ENCODE results near the gene BCAR1.
"Not testable (repeated sequence)": the region's sequence is repeated elsewhere in the genome, so short reads cannot be mapped to it uniquely, and the experiment has no call there.

The BCAR1 gene

DNA sequence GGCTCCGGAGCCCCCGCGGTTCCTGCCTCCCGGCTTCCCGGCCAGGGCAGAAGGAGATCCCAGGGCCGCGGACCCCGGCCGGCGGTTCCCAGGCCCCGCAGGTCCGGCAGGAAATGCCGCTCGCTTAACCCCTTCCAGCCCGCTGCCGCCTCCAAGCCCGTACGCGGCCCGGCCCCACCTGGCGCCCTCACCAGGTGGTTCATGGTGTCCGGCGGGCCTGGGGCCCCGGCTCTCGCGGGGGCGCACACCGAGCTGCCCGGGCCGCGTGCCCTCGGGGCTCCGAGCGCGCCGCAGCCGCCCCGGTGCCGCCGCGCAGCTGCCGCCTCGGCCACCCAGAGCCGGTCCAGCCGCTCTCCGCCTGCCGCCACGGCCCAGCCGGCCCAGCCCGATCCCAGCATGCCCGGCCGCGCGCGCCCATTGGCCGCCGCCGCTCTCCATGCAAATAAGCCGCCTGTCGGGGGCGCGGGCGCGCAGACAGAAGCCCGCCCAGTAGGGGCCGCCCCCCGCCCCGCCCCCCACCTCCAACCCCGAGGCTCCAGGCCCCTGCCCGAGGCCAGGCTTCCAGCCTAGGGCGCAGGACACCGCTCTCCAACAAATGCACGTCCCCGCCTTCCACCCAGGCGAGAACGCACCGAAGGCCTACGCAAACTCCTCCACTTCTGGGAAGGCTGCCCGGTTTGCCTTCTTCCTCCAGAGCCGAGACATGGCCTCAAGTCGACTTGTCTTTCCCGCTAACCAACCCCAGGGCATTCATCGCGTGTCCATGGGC is at the start of gene BCAR1:
Gene BCAR1, minus strand, starts transcription at position 345 of the 769 bp plus-strand sequence. Its CDS starts 142 bp downstream, at position 203.
- DNase-seq (ENCODE audit: low read depth): peak; percentile 79

DNA sequence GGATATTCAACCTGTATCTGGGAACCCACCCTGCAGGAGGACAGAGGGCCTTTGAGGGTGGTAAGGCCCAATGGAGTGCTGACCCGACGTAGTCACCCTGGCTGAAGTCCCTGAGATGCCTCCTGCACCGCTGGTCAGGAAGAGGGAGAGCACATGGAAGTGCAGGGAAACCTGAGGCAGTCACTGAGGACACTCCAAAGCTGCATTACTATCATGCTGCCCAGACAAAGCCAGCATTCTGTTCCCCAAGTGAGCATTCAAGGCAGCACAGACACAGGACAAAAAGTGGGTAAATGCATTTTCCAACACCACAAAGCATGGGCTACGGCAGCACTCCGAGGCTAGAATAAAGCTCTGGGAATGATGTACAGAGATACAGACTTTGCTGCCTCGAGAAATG is 46.8 kb upstream of the BCAR1 start:
- DNase-seq (ENCODE audit: low read depth): no peak

DNA sequence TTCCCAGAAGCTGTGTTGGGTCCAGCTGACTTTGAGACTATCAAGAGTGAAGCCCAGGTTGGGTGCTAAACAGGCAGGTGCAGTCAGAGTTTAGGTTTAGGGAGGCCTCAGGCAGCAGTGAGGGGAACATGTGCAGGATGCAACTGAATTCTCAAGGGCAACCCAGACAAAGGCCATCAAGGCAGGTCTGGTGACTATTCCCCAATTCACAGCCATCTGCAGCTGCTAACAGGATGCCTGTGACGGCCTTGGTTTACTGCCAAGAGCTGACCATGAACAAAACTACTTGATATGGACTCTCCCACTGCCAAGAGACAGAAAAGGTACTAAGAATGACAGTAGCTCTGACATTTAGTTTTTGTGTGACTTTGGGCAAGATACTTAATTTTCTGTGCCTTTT is 45.2 kb upstream of the BCAR1 start:
- no peak for DNase-seq (ENCODE audit: low read depth)

DNA sequence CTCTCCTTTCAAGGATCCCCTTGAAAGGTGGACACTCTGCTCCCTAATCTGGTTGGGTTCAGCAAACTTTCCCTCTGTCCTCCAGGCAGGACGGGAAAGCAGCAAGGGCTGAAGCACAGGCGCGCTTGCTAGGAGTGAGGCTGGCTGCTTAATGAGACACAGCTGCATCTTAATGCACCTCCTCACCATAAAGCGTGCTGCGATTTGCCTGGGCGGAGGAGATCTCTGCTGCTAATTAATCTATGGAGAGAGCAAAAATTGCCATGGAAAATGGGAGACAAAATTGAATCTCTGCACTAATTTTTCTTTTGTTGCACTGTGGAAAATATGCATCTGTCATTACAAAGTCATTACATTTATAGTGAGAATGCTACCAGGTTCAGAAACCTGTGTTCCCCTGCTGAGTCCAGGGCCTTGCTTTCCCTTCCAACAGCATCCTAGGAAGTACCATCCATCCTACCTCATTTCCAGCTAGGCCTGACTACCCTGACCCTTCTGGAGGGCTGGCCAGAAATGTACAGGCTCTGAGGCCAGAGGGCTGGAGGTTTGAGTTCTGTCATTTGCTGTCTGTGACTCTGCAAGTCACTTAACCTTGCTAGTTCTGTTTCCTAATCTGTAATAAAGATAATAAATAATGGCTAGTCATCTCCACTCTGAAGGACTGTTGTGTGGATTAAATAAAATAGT is 43.5 kb upstream of the BCAR1 start:
- DNase-seq (ENCODE audit: low read depth): no peak

DNA sequence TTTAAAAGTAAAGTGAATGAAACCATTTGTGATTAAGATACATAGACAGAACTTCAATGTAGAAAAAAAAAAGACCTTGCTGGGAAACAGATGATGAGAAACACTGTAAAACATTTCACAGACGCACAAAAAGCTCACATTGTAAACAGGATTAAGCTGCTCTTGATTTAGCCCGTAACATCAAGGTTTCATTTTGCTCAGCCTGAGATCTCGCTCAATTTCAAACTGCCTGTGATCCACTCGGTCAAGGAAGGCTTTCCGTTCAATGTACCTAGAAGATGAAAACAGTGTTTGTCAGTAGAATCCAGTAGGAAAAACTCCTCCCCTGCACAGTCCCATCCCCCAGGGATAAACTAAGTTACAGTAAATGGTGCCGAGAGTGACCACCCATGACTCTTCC is 42.3 kb upstream of the BCAR1 start:
- DNase-seq (ENCODE audit: low read depth): no peak

DNA sequence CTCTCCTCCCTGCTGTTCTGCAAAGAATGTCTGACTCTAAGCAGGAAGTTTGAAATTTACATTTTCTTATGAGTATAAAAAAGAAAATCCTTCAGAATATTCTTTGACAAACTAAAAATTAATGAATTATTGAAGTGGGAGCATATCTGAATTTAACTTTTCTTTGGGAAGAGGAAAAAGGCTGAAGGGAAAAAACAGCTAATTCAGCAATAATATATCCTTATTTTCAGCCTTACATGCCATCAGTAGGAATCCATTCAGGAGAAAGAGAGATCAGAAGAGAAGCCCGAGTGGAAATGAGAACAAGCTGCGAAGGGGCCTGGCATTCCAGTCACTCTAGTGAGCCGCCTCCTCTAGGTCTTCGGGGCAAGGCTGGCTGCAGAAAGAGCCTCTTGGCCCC is 41.7 kb upstream of the BCAR1 start:
- DNase-seq (ENCODE audit: low read depth): no peak

GRCh38 chr16:75292691-75293090 is 41.3 kb upstream of the BCAR1 start:
- no peak for DNase-seq (ENCODE audit: low read depth)

DNA sequence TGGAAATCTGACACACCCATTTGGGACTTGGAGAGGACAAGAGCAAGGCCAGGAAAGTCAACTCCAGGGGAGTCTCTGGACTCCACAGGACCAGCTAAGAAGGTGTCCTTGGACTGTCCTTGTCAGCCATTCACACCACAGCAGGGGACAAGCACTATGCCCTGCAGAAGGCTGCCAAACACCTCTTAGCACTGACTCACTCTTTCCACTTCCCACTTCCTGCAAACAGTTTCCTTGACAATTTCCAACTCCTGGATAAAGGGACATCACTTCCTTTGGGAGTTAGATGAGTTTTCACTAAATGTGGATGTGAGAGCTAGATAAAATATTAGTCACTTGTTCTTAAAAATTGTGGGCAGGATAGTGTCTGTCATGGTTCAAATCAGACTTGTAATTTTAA is 37.8 kb upstream of the BCAR1 start:
- peak; percentile 39 for DNase-seq (ENCODE audit: low read depth)

GRCh38 chr16:75288596-75289120 is 37.2 kb upstream of the BCAR1 start:
- DNase-seq (ENCODE audit: low read depth): no peak

DNA sequence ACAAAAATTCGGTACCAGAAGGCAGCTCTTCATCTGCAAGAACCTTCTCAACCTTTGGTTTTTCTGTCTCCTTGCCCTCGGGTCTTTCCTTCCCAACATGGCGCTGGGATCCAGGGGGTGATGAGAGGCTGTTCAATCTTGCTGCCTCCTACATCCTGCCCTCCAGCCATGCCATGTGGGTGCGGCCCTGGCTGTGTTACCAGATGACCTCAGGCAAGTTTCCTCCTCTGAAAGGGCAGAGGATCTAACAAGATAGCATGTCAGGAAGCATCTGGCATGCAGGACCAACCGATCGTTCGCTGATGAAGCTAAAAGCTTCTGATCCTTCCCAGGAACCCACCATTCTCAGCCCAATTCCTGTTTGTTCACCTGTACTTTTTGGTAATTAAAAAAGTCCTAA is 36.8 kb upstream of the BCAR1 start:
- DNase-seq (ENCODE audit: low read depth): no peak

DNA sequence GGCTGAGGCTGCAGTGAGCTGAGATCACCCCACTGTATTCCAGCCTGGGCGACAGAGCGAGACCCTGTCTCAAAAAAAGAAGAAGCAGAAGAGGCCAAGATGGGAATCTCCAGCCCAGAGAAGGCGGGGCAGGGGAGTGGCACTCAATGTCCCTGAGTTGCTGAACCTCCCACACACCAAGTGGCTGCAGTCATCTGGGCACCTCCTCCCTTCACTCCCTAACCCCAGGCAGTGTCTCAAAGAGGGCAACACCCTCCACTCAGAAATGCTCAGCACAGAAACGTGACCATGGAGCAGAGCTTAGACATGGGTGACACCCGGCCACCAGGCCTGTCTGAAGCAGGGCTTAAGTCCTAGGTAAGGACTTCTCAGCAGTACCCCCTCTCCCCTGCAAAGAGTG is 36.3 kb upstream of the BCAR1 start:
- no peak for DNase-seq (ENCODE audit: low read depth)

- no peak for DNase-seq (ENCODE audit: low read depth)
These were observed 35.0 kb upstream of the BCAR1 start for GRCh38 chr16:75286389-75286788.

DNA sequence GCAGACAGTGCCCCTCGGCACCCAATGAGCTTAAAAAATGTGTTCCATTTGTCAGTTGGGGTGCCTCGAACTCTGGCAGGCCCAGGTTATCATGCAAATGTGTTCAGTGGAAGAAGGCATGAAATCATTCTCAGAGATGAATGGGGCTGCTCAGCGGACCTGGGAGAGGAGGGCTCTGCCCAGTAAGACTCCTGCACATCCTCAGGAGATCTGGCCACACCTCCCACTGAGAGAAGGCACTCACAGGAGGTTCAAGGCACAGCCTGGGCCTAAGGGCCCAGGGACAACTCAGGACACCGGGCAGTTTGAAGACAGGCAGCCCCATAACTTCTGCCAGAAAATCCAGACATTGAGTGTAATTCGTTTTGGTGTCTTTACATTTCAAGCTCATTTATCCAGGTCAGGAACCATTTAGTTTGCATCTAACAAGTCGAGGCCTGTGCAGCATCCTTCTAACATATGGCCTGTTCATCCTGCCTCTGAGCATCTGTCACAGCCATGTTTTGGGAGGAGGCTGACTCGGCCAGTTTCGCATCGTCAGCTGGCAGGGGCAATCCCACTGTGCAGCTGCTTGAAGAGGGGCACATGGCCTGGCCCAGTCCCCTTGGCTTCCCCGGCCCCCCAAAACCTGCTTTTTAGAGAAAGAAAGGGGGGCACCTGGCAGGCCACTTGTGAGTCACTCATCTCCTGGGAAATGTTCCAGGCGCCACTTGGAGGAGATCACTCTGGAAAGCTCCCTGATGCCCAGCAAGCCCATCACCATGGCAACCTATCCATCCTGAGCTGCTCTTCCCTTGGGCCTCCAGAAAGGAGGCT is 31.2 kb upstream of the BCAR1 start:
- no peak for DNase-seq (ENCODE audit: low read depth)

DNA sequence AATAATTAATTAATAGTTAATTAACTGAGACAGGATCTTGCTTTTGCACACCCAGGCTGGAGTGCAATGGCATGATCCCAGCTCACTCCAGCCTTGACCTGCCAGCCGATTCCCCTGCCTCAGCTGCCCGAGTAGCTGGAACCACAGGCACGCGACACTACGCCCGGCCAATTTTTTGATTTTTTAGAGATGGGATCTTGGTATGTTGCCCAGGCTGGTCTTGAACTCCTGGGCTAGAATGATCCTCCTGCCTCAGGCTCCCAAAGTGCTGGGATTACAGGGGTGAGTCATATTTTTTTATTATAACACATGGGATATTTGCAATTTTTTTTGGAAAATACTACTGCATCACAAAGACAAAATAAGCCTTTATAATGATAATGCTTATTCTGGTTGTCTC is 30.4 kb upstream of the BCAR1 start:
- no peak for DNase-seq (ENCODE audit: low read depth)

- DNase-seq (ENCODE audit: low read depth): not testable (repeated sequence)
These were observed 29.6 kb upstream of the BCAR1 start for GRCh38 chr16:75281009-75281408.

DNA sequence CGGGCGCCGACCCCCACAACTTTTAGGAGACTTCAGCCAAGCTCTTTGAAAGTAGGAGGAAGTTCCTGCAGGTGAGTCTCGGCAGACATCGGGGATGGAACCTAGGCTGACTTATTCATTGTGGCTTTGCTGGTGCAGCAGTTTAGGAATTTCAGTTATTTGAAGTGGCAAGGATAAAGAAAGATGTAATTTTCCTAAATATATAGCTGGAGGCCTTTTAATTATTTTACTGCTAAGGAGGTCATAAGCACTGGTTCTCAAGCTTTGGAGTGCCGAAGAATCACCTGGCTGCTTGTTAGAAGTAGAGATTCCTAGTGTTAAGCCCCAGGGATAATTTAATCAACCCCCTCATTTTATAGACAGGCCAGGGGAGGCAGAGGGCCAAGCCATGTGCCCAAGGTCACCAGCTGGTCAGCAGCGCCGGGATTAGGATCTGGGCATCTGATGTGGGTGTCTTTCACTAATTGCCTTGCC is 28.9 kb upstream of the BCAR1 start:
- no peak for DNase-seq (ENCODE audit: low read depth)

GRCh38 chr16:75279305-75279704 is 27.9 kb upstream of the BCAR1 start:
- DNase-seq (ENCODE audit: low read depth): no peak

DNA sequence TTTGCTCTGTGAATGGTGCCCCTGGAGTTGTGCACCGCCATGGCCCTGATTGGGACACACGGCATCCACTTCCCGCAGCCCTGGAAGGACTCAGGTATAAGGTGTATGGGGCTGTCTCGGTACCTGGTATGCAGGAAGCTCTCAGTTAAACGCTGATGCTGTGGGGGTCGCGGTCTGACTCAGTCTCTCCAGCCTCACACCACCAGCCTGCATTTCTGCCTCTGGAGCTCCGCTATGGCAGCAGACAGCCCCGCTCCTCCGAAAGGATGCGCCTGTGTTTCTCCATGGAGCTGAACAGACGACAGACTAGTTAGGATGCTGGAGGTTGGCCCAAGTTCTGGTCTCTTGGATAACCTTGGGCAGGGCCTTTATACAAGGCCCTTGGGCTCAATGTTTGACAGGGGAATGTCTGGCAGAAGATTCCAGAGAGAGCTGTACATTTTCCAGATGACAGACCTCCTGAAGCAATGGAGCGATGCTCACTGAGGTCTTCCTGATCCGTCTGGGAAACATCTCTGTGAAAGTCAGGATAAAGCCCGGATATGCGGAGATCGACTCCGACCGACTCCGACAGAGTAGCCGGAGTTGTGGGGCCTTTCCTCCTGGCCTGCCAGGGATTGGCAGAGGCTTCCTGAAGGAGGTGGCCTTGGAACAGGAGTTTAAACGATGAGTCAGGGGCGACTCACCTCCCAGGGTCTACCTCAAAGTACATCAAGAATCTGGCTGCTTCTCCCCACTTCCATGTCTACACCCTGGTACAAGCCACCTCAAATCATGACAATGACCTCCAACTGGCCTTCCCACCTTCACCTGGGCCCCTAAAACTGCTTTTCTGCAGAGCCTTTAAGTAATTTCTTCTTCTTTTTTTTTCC is 21.9 kb upstream of the BCAR1 start:
- no peak for DNase-seq (ENCODE audit: low read depth)

DNA sequence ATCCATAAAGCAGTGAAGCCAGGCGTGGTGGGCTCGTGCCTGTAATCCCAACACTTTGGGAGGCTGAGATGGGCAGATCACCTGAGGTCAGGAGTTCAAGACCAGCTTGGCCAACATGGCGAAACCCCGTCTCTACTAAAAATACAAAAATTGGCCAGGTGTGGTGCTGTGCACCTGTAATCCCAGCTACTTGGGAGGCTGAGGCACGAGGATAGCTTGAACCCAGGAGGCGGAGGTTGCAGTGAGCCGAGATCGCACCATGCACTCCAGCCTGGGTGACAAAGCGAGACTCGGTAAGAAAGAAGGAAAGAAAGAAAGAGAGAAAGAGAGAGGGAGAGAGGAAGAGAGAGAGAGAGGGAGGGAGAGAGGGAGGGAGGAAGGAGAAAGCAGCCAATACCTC is 21.2 kb upstream of the BCAR1 start:
- not testable (repeated sequence) for DNase-seq (ENCODE audit: low read depth)

GRCh38 chr16:75272097-75272551 is 20.7 kb upstream of the BCAR1 start:
- DNase-seq (ENCODE audit: low read depth): no peak

GRCh38 chr16:75271441-75272096 is 20.1 kb upstream of the BCAR1 start:
- no peak for DNase-seq (ENCODE audit: low read depth)
